GM12875 (cell line): ENCODE results near the gene ELOVL6.
"Not testable (repeated sequence)": the region's sequence is repeated elsewhere in the genome, so short reads cannot be mapped to it uniquely, and the experiment has no call there.

Experiments used
- H3K4me3 ChIP-seq: one replicate; pipeline ENCODE4 v1.5.1; 2011; ENCODE audit warnings: low read depth, low read length, control low read depth
- TF ChIP-seq, protein P1 (sequence below): IDR thresholded peaks from 2 replicates; pipeline ENCODE4 v1.5.1; 2011; ENCODE audit warnings: low read depth, mild to moderate bottlenecking, control low read depth, inconsistent platforms, low read length, moderate library complexity, borderline replicate concordance; ENCODE audit not compliant: insufficient read depth

ELOVL6 gene, protein sequence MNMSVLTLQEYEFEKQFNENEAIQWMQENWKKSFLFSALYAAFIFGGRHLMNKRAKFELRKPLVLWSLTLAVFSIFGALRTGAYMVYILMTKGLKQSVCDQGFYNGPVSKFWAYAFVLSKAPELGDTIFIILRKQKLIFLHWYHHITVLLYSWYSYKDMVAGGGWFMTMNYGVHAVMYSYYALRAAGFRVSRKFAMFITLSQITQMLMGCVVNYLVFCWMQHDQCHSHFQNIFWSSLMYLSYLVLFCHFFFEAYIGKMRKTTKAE

DNA sequence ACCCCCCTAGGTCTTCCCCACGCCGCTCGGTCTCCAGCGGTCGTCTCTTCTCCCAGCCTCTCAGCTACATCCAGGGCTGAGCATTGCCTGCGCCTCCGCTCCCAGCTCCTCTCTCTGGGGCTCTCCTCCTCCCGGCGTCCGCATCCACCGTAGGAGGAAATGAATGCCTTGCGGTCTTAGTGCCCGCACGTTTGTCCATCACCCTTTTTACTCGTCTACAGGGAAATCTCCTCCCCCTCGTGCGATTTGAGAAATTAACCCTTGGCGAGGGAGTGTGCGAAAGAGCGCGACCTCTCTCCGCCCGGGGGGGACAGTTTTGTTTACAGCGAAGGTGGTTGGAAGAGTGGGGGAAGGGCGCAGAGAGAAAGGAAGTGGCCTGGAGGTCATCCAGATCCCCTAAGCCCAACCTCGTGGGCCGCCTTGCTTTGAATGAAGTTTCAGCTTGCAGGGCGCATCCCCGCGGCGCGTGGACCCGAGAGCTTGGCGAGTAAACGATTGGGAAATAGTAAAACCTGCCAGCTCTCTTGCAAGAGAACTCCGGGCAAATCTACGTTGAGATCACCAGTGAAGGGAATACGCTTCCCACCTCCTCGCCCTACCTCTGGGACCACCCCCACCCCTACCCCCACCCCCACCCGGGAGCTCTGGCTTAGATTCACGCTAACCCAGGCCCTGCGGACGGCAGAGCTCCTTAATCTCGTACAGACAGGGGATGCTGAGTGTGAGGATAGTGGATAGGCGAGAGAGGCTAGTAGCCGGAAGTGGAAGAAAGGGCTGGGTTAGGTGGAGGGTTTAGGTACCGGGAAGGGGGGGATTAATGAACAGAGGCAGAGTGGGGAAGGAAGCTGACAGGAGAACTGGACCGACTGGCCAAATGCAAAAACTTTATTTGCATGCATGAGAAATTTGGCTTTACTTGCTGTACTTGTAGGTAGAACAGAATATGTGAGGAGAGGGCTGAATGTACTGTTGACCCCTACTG, at the start of gene ELOVL6:
TSS of gene ELOVL6 (minus strand) at position 181 of the 982 bp plus-strand sequence. CDS start 280 bp downstream, outside the sequence.
- H3K4me3 ChIP-seq: peak within 1 kb of the TSS; percentile 84
- TF ChIP-seq, protein P1, sequence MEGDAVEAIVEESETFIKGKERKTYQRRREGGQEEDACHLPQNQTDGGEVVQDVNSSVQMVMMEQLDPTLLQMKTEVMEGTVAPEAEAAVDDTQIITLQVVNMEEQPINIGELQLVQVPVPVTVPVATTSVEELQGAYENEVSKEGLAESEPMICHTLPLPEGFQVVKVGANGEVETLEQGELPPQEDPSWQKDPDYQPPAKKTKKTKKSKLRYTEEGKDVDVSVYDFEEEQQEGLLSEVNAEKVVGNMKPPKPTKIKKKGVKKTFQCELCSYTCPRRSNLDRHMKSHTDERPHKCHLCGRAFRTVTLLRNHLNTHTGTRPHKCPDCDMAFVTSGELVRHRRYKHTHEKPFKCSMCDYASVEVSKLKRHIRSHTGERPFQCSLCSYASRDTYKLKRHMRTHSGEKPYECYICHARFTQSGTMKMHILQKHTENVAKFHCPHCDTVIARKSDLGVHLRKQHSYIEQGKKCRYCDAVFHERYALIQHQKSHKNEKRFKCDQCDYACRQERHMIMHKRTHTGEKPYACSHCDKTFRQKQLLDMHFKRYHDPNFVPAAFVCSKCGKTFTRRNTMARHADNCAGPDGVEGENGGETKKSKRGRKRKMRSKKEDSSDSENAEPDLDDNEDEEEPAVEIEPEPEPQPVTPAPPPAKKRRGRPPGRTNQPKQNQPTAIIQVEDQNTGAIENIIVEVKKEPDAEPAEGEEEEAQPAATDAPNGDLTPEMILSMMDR: no peak

DNA sequence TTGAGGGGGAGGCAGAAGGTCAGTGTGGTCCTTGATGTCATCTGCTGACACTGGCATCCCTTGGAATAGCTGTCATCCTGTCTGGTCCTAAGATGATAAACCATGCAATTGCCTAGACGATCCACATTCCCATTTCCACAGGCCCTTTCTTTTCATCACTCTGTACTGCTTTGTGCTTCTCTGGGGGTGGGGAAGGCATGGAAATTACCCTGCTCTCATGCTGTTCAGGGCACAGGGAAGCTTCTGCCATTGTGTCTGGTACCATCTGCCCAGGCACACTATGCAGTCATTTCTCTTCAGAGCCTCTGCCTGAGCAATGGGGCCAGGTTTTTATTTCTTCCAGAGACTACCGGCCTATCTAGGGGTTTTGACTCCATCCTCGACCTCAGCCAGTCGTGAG, 49.7 kb upstream of the ELOVL6 start:
- H3K4me3 ChIP-seq: no peak overlapping the region
- TF ChIP-seq, protein P1: no peak

DNA sequence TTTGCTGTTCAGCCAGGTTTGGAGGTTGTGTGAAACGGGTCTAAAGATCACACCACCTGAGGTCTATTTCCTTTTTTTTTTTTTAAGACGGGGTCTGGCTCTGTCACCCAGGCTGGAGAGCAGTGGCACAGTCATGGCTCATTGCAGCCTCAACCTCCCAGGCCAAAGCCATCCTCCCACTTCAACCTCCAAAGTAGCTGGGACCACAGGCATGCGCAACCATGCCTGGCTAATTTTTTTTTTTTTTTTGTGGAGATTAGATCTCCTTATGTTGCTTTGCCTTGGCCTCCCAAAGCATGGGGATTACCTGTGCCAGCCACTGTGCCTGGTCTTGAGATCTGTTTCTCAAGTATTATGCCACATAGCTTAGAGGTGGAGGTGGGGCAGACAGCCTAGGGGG, 49.2 kb upstream of the ELOVL6 start:
- H3K4me3 ChIP-seq: no peak overlapping the region
- TF ChIP-seq, protein P1: no peak

DNA sequence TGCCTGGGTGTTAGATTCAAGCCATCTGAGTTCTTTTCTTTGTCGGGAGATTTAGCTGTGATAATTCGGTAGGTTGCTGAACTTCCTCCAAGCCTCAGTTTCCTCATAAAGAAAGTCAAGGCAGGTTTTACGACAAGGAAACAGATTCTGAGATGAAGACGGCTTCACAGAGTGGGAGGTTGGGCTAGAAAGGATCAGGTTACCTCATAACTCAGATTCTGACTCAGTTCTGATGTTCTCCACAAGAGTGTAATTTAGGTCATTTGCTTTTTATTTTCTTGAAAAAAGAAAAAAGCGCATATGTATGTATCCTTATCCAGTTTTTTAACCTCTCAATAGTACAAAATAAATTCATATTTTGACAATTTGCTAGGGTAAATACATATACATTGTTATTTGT, 47.2 kb upstream of the ELOVL6 start:
- H3K4me3 ChIP-seq: no peak overlapping the region
- TF ChIP-seq, protein P1: no peak

DNA sequence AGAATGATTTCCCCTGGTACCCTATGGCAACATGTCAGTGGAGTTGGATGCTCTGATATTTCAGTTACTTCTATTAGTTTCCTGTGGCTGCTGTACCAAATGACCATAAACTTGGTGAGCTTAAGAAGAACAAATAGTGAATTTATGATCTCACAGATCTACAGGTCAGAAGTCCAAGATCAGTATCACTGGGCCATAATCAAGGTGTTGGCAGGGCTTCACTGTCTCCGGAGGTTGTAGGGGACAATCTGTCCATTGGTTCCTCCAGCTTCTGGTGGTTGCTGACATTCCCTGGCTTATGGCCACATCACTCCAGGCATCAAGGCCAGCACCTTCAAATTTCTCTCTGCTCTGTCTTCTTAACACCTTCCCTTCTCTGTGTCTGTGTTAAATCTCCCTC, 37.9 kb upstream of the ELOVL6 start:
- TF ChIP-seq, protein P1: no peak
- H3K4me3 ChIP-seq: no peak overlapping the region

DNA sequence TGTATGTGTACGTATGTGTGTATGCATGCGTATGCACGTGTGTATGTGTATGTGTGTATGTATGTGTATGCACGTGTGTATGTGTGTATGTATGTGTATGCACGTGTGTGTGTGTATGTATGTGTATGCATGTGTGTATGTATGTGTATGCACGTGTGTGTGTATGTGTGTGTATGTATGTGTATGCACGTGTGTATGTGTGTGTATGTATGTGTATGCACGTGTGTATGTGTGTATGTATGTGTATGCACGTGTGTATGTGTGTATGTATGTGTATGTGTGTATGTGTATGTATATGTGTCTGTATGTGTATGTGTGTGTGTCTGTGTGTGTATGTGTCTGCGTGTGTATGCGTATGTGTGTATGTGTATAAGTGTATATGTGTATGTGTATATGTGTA, 35.2 kb upstream of the ELOVL6 start:
- H3K4me3 ChIP-seq: not testable (repeated sequence)

DNA sequence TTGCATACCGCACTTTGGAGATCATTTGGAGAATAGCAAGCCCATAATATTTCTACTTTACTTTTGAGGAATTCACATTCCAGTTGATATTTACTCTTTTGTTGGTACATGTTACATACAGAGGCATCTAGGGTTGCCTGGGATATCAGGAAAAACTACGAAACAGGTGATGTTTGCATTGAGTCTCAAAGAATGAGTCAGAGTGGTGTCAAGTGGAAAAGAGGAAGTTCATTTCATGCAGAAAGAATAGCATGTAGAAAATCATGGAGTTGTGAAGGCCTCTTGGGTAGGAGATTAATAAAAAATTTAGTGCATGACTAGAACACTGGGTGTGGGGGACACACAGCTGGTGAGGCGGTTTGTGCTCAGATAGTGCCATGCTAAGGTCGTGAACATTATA, 33.5 kb upstream of the ELOVL6 start:
- H3K4me3 ChIP-seq: no peak overlapping the region
- TF ChIP-seq, protein P1: no peak
